HEK293 (cell line): ENCODE data around the gene TMEM143.
A peak's percentile ranks its signal among the peaks of the same experiment; 100 is the strongest.

Experiments used
- PATZ1 ChIP-seq: fragments of 450-650 bp; formaldehyde crosslinking; IDR thresholded peaks from 2 replicates; pipeline ENCODE4 v1.5.1; 2016; ENCODE audit warnings: missing biosample characterization, missing genetic modification characterization
- TCF7L2 ChIP-seq: IDR thresholded peaks from 2 replicates; pipeline ENCODE4 v1.6.1; 2011; ENCODE audit warnings: low read depth, mild to moderate bottlenecking, inconsistent platforms, low read length, moderate library complexity, borderline replicate concordance
- ZFHX2 ChIP-seq: fragments of 450-650 bp; formaldehyde crosslinking; conservative IDR thresholded peaks from 2 replicates; pipeline ENCODE4 v1.5.1; 2016; ENCODE audit warnings: missing biosample characterization, missing genetic modification characterization
- ZNF133 ChIP-seq: fragments of 450-650 bp; formaldehyde crosslinking; IDR thresholded peaks from 2 replicates; pipeline ENCODE4 v1.5.1; 2016; ENCODE audit warnings: missing biosample characterization, missing genetic modification characterization
- ZNF140 ChIP-seq: fragments of 450-650 bp; formaldehyde crosslinking; IDR thresholded peaks from 2 replicates; pipeline ENCODE4 v1.5.1; 2016; ENCODE audit warnings: missing biosample characterization, missing genetic modification characterization
- ZNF341 ChIP-seq: fragments of 450-650 bp; formaldehyde crosslinking; IDR thresholded peaks from 2 replicates; pipeline ENCODE4; 2016; ENCODE audit warnings: low read depth, missing biosample characterization, missing genetic modification characterization
- ZNF350 ChIP-seq: fragments of 450-650 bp; formaldehyde crosslinking; IDR thresholded peaks from 2 replicates; pipeline ENCODE4 v1.5.0; 2017; ENCODE audit warnings: missing biosample characterization, mild to moderate bottlenecking, missing genetic modification characterization
- ZNF501 ChIP-seq: fragments of 450-650 bp; formaldehyde crosslinking; IDR thresholded peaks from 2 replicates; pipeline ENCODE4 v1.5.1; 2016; ENCODE audit warnings: missing biosample characterization, missing genetic modification characterization
- ZNF555 ChIP-seq: fragments of 450-650 bp; formaldehyde crosslinking; conservative IDR thresholded peaks from 2 replicates; pipeline ENCODE4 v1.5.1; 2017; ENCODE audit warnings: missing biosample characterization, mild to moderate bottlenecking, missing genetic modification characterization, inconsistent platforms
- ZNF670 ChIP-seq: fragments of 450-650 bp; formaldehyde crosslinking; IDR thresholded peaks from 2 replicates; pipeline ENCODE4 v1.5.1; 2016; ENCODE audit warnings: missing biosample characterization, missing genetic modification characterization, low read depth
- TF ChIP-seq, protein P1 (sequence below): fragments of 450-650 bp; formaldehyde crosslinking; IDR thresholded peaks from 2 replicates; pipeline ENCODE4 v1.5.1; 2016; ENCODE audit warnings: missing biosample characterization, missing genetic modification characterization
- TF ChIP-seq, protein P2 (sequence below): fragments of 450-650 bp; formaldehyde crosslinking; IDR thresholded peaks from 2 replicates; pipeline ENCODE4 v1.5.1; 2017; ENCODE audit warnings: missing biosample characterization, mild to moderate bottlenecking, missing genetic modification characterization, moderate library complexity
- TF ChIP-seq, protein P3 (sequence below): fragments of 450-650 bp; formaldehyde crosslinking; IDR thresholded peaks from 2 replicates; pipeline ENCODE4 v1.5.1; 2016; ENCODE audit warnings: missing biosample characterization, missing genetic modification characterization, low read depth

DNA sequence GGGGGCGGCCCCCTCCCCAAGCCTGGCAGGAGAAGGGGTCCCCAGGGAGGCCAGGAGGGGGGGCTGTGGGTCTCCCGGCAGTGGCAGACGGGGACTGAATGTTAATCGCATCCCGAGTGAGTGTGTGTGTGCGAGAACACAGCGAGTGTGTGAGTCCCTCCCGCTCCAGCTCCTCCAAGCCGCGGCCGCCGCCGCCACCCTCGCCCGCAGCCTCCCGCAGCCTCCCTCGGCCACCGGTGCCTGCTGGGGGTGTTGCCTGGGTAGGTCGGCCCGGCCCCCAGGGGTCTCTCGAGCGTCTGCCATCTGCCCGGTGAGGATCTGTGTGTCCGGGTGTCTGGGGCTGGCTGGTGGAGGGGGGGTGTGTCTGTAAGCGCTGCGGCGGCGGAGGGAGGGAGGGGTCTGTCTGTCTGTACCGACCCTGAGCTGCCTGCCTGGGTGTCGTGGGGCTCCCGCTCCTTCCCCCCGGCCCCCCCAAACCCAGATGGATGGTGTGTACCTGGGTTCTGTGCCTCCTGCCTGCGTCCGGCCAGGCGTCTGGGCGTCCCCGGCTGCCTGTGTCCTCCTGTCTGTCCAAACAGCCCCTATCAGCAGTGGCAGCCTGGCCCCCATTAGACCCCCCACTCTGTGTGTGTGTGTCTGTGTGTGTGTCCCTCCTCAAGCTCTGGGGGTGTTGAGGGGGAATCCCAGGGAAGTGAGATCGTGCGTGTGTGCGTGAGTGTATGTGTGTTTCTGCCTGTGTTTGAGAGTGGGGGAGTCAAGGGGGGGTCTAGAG, 30.0 kb upstream of the TMEM143 start, which contains the start of gene GRIN2D:
- TF ChIP-seq, protein P1, sequence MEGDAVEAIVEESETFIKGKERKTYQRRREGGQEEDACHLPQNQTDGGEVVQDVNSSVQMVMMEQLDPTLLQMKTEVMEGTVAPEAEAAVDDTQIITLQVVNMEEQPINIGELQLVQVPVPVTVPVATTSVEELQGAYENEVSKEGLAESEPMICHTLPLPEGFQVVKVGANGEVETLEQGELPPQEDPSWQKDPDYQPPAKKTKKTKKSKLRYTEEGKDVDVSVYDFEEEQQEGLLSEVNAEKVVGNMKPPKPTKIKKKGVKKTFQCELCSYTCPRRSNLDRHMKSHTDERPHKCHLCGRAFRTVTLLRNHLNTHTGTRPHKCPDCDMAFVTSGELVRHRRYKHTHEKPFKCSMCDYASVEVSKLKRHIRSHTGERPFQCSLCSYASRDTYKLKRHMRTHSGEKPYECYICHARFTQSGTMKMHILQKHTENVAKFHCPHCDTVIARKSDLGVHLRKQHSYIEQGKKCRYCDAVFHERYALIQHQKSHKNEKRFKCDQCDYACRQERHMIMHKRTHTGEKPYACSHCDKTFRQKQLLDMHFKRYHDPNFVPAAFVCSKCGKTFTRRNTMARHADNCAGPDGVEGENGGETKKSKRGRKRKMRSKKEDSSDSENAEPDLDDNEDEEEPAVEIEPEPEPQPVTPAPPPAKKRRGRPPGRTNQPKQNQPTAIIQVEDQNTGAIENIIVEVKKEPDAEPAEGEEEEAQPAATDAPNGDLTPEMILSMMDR (tag by site-specific recombination): peak; percentile 73
- TF ChIP-seq ZNF501 (no peak), ZNF555 (tag by site-specific recombination) (no peak), ZNF350 (tag by site-specific recombination) (no peak), ZNF341 (tag by site-specific recombination) (peak; percentile 78), ZNF140 (tag by site-specific recombination) (no peak), PATZ1 (tag by site-specific recombination) (peak; percentile 95), ZFHX2 (tag by site-specific recombination) (no peak; the same call in 1 of the 2 replicates), TCF7L2 (no peak), ZNF133 (tag by site-specific recombination) (no peak), ZNF670 (tag by site-specific recombination) (no peak)
- TF ChIP-seq, protein P2, sequence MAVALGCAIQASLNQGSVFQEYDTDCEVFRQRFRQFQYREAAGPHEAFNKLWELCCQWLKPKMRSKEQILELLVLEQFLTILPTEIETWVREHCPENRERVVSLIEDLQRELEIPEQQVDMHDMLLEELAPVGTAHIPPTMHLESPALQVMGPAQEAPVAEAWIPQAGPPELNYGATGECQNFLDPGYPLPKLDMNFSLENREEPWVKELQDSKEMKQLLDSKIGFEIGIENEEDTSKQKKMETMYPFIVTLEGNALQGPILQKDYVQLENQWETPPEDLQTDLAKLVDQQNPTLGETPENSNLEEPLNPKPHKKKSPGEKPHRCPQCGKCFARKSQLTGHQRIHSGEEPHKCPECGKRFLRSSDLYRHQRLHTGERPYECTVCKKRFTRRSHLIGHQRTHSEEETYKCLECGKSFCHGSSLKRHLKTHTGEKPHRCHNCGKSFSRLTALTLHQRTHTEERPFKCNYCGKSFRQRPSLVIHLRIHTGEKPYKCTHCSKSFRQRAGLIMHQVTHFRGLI: no peak
- TF ChIP-seq, protein P3, sequence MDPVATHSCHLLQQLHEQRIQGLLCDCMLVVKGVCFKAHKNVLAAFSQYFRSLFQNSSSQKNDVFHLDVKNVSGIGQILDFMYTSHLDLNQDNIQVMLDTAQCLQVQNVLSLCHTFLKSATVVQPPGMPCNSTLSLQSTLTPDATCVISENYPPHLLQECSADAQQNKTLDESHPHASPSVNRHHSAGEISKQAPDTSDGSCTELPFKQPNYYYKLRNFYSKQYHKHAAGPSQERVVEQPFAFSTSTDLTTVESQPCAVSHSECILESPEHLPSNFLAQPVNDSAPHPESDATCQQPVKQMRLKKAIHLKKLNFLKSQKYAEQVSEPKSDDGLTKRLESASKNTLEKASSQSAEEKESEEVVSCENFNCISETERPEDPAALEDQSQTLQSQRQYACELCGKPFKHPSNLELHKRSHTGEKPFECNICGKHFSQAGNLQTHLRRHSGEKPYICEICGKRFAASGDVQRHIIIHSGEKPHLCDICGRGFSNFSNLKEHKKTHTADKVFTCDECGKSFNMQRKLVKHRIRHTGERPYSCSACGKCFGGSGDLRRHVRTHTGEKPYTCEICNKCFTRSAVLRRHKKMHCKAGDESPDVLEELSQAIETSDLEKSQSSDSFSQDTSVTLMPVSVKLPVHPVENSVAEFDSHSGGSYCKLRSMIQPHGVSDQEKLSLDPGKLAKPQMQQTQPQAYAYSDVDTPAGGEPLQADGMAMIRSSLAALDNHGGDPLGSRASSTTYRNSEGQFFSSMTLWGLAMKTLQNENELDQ (tag by site-specific recombination): no peak
